AG10803 (cell line): ENCODE data around the gene MED20.
A peak's percentile ranks its signal among the peaks of the same experiment; 100 is the strongest.
"Not testable (repeated sequence)": the region's sequence is repeated elsewhere in the genome, so short reads cannot be mapped to it uniquely, and the experiment has no call there.

Experiments used
- DNase-seq: peaks from one replicate; pipeline ENCODE4 v3.0.0; 2010; ENCODE audit warnings: low read depth
- H3K4me3 ChIP-seq: 2 replicates; pipeline ENCODE4 v1.5.1; 2011; ENCODE audit warnings: mild to moderate bottlenecking, low read length, control low read depth
- CTCF ChIP-seq: conservative IDR thresholded peaks from 2 replicates; pipeline ENCODE4 v1.5.1; 2011; ENCODE audit warnings: mild to moderate bottlenecking, low read length, control low read depth, inconsistent platforms

Gene MED20

GRCh38 chr6:41947581-41948220, 26.8 kb upstream of the MED20 start:
- no peak overlapping the region for H3K4me3 ChIP-seq
- no peak for TF ChIP-seq CTCF
- DNase-seq = no peak

GRCh38 chr6:41943456-41943855, 22.5 kb upstream of the MED20 start:
- TF ChIP-seq CTCF = no peak
- no peak overlapping the region for H3K4me3 ChIP-seq
- DNase-seq = no peak

- DNase-seq, H3K4me3 ChIP-seq: not testable (repeated sequence)
Observed at GRCh38 chr6:41942882-41943281, 21.9 kb upstream of the MED20 start.

GRCh38 chr6:41942067-41942851, 21.3 kb upstream of the MED20 start:
- peak; percentile 76 for DNase-seq
- peak overlapping the region; percentile 64 for H3K4me3 ChIP-seq
- TF ChIP-seq CTCF = no peak

- 0 out of 2 replicates have a peak, but pooled peaks have one; percentile 3 for TF ChIP-seq CTCF
- peak; percentile 87 for DNase-seq
- peak within 1 kb of the TSS; percentile 97 for H3K4me3 ChIP-seq
Observed at GRCh38 chr6:41941280-41942066, 20.5 kb upstream of the MED20 start, which contains the start of gene CCND3. Gene CCND3, minus strand, starts transcription at chr6:41941808. Its CDS starts 159 bp downstream, at chr6:41941649.

- no peak for DNase-seq
- TF ChIP-seq CTCF = no peak
- peak overlapping the region; percentile 97 for H3K4me3 ChIP-seq
Observed at GRCh38 chr6:41940759-41941279, 19.9 kb upstream of the MED20 start.
